Measurements from ENCODE around the gene TNFRSF1B.

TNFRSF1B gene

DNA sequence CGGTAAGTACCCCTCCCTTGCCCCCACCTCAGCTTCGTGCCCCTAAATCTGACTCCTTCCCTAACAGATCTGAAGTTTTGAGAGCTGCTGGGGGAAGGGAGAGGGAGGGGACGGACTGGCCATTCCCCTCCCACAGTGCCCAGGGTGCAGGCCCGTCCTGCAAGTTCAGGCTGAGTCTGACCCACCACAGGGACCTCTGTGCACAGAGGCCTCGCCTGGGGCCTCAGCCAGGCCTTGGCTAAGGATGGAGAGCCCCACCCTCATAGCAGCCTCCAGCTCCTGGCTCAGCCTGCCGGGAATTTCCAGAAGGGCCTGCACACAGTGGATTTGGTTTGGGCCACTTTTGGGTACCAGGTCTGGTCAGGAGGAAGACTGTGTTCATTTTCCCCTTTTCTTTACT lies 31.2 kb upstream of the TNFRSF1B start:
- Histone ChIP-seq H3K9ac (ENCODE audit: low read length) (no peak overlapping the region), H3K4me1 (ENCODE audit: low read length) (no peaks in the 10 kb centered on the region), H3K4me2 (ENCODE audit: low read depth, low read length) (no peak overlapping the region), H3K9me3 (replicated peaks; ENCODE audit: insufficient read depth, low read length) (no peaks in the 10 kb centered on the region), H3K27me3 (replicated peaks; ENCODE audit: insufficient read depth, low read length) (no peaks in the 10 kb centered on the region), H3K27ac (ENCODE audit: low read length) (no peak overlapping the region), H2AFZ (ENCODE audit: low read length) (no peak overlapping the region), H3K36me3 (replicated peaks; ENCODE audit: insufficient read depth, low read length) (no peaks in the 10 kb centered on the region), H4K20me1 (ENCODE audit: insufficient read depth, low read length) (no peaks in the 10 kb centered on the region), H3K4me3 (ENCODE audit: low read length) (no peak overlapping the region), H3K9me2 (replicated peaks; ENCODE audit: insufficient read depth, low read length) (no peaks in the 10 kb centered on the region), H3F3A (ENCODE audit: insufficient read depth, low read length) (no peaks in the 10 kb centered on the region), H3K79me2 (ENCODE audit: low read length) (no peaks in the 10 kb centered on the region)
- TF ChIP-seq EZH2 (optimal IDR thresholded peaks at IDR 0.05; ENCODE audit: low read depth, low read length) (no peak), EZH2phosphoT487 (IDR thresholded peaks at IDR 0.05; ENCODE audit: low read length) (no peak), CTCF (IDR thresholded peaks at IDR 0.05; ENCODE audit: low read length) (no peak)
- no peak for DNase-seq

DNA sequence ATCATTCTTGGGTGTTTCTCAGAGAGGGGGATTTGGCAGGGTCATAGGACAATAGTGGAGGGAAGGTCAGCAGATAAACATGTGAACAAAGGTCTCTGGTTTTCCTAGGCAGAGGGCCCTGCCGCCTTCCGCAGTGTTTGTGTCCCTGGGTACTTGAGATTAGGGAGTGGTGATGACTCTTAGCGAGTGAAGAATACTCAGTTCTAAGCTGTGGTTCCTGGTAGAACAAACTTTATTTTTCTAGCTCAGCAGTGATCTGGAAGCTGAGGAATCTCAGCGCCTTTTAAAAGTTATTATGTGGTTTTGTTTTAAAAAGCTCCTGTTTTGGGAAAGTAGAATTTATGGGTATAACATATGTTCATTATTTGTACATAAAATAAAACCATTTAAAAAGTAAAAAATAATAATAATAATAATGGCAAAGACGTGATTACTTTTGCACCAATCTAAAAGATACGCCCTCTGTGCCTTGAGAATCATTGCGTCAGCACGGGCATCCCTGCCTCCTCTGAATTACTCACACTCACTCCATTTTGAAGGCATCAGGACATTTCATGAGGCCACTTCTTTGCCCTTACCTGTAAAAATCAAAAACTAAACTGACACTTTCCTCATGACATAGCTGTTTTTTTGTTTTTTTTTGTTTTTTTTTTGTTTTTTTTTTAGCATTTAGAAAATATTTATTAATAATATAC lies 29.7 kb upstream of the TNFRSF1B start:
- no peak for TF ChIP-seq EZH2 (optimal IDR thresholded peaks at IDR 0.05; ENCODE audit: low read depth, low read length)
- TF ChIP-seq CTCF (IDR thresholded peaks at IDR 0.05; ENCODE audit: low read length) = no peak
- no peak for TF ChIP-seq EZH2phosphoT487 (IDR thresholded peaks at IDR 0.05; ENCODE audit: low read length)
- no peaks in the 10 kb centered on the region for H3K9me3 ChIP-seq (replicated peaks; ENCODE audit: insufficient read depth, low read length)
- H3K27ac ChIP-seq (ENCODE audit: low read length) = no peak overlapping the region
- H3K9me2 ChIP-seq (replicated peaks; ENCODE audit: insufficient read depth, low read length) = no peaks in the 10 kb centered on the region
- no peaks in the 10 kb centered on the region for H3K36me3 ChIP-seq (replicated peaks; ENCODE audit: insufficient read depth, low read length)
- no peak for DNase-seq
- H3K4me3 ChIP-seq (ENCODE audit: low read length) = no peak overlapping the region
- no peaks in the 10 kb centered on the region for H3K4me1 ChIP-seq (ENCODE audit: low read length)
- no peak overlapping the region for H3K9ac ChIP-seq (ENCODE audit: low read length)
- H3K4me2 ChIP-seq (ENCODE audit: low read depth, low read length) = no peak overlapping the region
- no peaks in the 10 kb centered on the region for H4K20me1 ChIP-seq (ENCODE audit: insufficient read depth, low read length)
- H3K27me3 ChIP-seq (replicated peaks; ENCODE audit: insufficient read depth, low read length) = peaks cover 10% of the 10 kb centered on the region
- H2AFZ ChIP-seq (ENCODE audit: low read length) = no peak overlapping the region
- H3K79me2 ChIP-seq (ENCODE audit: low read length) = no peaks in the 10 kb centered on the region
- H3F3A ChIP-seq (ENCODE audit: insufficient read depth, low read length) = no peaks in the 10 kb centered on the region

- no peaks in the 10 kb centered on the region for H3K9me3 ChIP-seq (replicated peaks; ENCODE audit: insufficient read depth, low read length)
- H3K27me3 ChIP-seq (replicated peaks; ENCODE audit: insufficient read depth, low read length) = peaks cover 11% of the 10 kb centered on the region
- no peak overlapping the region for H3K27ac ChIP-seq (ENCODE audit: low read length)
- no peaks in the 10 kb centered on the region for H4K20me1 ChIP-seq (ENCODE audit: insufficient read depth, low read length)
- H3K9ac ChIP-seq (ENCODE audit: low read length) = no peak overlapping the region
- TF ChIP-seq EZH2phosphoT487 (IDR thresholded peaks at IDR 0.05; ENCODE audit: low read length) (no peak), EZH2 (optimal IDR thresholded peaks at IDR 0.05; ENCODE audit: low read depth, low read length) (no peak), CTCF (IDR thresholded peaks at IDR 0.05; ENCODE audit: low read length) (no peak)
- no peaks in the 10 kb centered on the region for H3F3A ChIP-seq (ENCODE audit: insufficient read depth, low read length)
- H3K79me2 ChIP-seq (ENCODE audit: low read length) = no peaks in the 10 kb centered on the region
- peaks cover 3% of the 10 kb centered on the region for H3K4me1 ChIP-seq (ENCODE audit: low read length)
- H3K36me3 ChIP-seq (replicated peaks; ENCODE audit: insufficient read depth, low read length) = no peaks in the 10 kb centered on the region
- H3K4me3 ChIP-seq (ENCODE audit: low read length) = no peak overlapping the region
- DNase-seq = no peak
- H2AFZ ChIP-seq (ENCODE audit: low read length) = no peak overlapping the region
- H3K4me2 ChIP-seq (ENCODE audit: low read depth, low read length) = no peak overlapping the region
- no peaks in the 10 kb centered on the region for H3K9me2 ChIP-seq (replicated peaks; ENCODE audit: insufficient read depth, low read length)
Measured at GRCh38 chr1:12138196-12139168, 28.3 kb upstream of the TNFRSF1B start.
